ENCODE results near the gene P3H1.
A peak's percentile ranks its signal among the peaks of the same experiment; 100 is the strongest.

P3H1 gene

GRCh38 chr1:42743317-42744147 lies 23.3 kb downstream of the P3H1 start:
- DNase-seq (ENCODE audit: low spot score), result no peak

GRCh38 chr1:42742617-42743316 lies 24.1 kb downstream of the P3H1 start:
- no peak for DNase-seq (ENCODE audit: low spot score)

GRCh38 chr1:42742141-42742540 lies 24.7 kb downstream of the P3H1 start:
- no peak for DNase-seq (ENCODE audit: low spot score)

DNA sequence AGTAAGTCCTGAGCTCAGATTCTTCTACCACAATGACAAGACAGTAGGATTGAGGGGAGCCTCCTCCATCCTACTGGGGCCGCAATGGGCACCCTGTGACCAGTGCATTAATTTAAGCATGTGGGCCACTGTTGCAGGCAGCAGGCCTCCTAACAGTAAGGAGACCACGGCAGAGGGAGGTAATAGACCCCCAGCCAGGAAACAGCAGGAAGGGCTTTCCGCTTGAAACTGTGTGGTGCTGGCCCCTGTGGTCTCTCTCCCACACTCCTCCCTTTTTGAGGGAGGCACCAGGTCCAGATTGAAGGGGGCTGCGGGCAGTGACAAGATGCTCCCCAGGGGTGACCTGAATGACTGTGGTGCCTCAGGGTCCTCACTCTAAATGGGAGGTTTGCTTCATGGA lies 25.1 kb downstream of the P3H1 start:
- no peak for DNase-seq (ENCODE audit: low spot score)

- no peak for DNase-seq (ENCODE audit: low spot score)
These were observed 25.8 kb downstream of the P3H1 start for GRCh38 chr1:42740851-42741580.

GRCh38 chr1:42739753-42740700 lies 26.8 kb downstream of the P3H1 start, which contains the start of gene CLDN19:
Gene CLDN19 (minus strand): TSS chr1:42740236. CDS start chr1:42740063, 173 bp downstream.
- no peak for DNase-seq (ENCODE audit: low spot score)

DNA sequence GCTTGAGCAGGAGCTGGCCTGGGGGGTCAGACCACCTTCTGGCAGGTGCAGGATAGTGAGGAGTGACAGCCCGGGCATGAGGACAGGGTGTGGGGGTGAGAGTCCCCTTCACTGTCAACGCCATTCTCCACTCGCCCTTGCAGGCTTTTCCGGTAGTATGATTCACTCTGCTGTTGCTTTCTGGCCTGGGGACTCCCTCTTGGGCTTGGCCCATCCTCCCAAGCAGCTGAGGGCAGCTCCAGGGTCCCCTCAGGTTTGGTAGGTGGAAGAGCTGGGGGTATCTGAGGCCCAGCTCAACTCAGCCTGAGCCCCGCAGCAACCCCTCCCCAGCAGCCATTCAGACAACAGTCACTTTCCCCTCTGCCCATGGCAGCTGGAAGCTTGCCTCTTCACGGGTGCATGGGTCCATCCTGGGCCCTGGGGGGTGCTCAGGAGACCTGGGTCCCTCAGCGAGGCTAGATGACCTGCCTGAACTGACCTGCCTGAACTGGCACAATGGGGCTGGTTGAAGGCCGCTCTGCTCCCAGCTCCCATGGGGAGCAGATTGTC lies 28.1 kb downstream of the P3H1 start:
- DNase-seq (ENCODE audit: low spot score), result no peak

- DNase-seq (ENCODE audit: low spot score), result no peak
These were observed 28.7 kb downstream of the P3H1 start for GRCh38 chr1:42737986-42738677.

DNA sequence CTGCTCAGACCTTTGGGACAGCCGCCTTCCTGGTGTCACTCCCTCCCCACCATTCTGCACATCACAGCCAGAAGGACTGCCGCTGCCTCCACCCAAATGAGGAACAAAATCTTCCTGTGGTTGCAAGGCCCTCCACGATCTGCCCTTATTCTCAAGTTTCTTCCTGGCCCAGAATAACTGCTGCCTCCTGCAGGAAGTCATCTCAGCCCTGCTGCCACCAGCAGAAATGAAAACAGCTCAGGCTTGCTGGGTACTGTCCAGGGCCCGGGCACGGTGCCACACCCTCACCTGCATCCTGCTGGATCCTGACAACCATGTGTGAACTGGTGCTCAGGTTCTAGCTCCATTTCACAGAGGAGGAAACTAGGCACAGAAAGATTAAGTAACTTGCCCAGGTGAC lies 29.6 kb downstream of the P3H1 start:
- no peak for DNase-seq (ENCODE audit: low spot score)

DNA sequence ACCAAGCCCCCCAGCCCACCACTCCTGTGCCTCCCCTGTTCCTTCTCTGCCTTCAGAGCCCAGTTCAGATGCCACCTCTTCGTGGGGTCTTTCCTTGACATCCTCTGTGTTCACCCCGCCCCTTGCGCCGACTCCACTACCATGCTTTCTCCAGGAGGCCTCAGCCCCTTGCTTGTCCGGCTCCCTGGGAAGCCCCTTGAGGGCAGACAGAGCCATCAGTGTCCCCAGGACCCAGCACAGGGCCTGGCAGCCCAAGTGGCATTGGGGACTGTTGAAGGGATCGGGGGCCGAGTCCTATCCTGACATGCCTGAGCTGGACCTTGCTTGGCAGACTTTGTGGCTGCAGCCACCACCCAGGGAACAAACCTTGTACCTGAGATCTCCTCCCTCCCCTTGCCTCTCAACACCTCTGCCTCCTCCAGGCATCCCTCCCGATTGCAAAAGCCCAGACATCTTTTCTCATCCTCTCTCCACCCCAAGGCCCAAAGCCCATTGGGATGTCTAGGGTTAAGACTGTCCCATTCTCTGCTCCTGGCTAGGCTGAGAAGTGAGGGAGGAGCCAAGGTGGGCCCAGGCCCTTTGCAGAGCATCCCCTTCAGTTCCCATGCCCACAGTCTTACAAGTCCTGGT lies 30.1 kb downstream of the P3H1 start:
- no peak for DNase-seq (ENCODE audit: low spot score)

DNA sequence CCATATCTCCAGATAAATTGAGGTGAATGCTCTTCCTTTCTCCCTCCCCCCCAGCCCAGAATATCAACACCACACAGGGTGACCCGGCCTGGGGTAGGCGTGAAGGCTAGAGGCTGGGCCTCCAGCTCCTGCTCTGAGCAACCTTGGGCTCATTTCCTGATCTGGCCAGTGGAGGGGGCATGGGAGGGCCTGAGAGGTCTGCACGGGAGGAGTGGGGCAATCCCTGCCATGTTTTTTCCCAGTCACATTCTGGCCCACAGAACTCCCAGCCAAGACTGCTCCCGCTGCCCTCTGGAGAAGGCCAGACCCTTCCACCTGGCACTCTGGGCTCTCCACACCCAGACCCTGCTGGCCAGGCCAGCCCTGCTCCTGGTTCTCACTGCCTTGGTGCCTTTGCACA lies 30.7 kb downstream of the P3H1 start:
- no peak for DNase-seq (ENCODE audit: low spot score)

- DNase-seq (ENCODE audit: low spot score), result no peak
These were observed 31.2 kb downstream of the P3H1 start for GRCh38 chr1:42735477-42736105.

DNA sequence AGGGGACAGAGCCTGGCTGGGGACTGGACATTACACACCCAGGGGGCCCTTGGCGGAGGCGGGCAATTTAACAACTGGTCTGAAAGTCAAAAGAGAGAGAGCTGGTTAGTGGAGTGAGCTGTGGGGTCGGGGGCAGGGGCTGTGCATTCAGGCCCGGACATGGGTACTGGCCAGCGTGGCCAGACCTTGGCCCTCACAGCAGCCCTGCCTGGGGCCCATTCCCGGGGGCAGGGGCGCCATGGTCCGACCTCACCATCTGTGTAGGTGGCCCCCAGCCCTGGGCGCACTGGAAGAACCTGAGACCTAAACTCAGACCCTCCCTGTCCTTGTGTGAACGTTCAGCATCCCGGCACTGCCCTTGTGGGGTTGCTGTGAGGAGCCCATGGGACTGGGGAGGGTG lies 31.8 kb downstream of the P3H1 start:
- DNase-seq (ENCODE audit: low spot score), result no peak

- DNase-seq (ENCODE audit: low spot score), result no peak
These were observed 32.4 kb downstream of the P3H1 start for GRCh38 chr1:42734201-42735035.

- DNase-seq (ENCODE audit: low spot score), result no peak
These were observed 33.2 kb downstream of the P3H1 start for GRCh38 chr1:42733415-42734200.

DNA sequence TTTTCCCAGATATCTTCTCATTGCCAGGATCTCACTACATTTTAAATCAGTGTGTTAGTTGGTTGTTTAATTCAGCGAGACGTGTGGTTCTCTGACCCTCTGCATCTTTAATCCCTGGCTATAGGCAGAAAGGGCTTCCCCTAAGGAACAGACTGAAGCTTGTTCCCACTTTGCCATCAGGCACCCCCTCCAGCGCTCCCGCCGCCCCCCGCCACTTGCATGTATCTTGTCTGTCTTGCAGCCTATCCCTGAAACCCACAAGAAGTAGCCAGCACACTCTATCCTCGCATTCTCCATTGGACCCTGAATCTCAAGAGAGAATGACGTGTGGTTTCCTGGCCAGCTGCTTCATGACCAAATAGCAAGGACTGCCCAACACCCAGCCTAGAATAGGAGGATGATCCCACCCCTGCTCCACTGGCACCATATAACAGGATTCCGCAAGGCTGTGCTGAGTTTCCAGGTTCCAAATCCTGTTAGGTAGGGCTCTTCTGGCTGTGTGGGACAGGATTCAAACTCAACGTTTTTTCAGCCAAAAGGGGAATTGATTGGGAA lies 34.6 kb downstream of the P3H1 start:
- no peak for DNase-seq (ENCODE audit: low spot score)

GRCh38 chr1:42731585-42731984 lies 35.2 kb downstream of the P3H1 start:
- DNase-seq (ENCODE audit: low spot score), result no peak

DNA sequence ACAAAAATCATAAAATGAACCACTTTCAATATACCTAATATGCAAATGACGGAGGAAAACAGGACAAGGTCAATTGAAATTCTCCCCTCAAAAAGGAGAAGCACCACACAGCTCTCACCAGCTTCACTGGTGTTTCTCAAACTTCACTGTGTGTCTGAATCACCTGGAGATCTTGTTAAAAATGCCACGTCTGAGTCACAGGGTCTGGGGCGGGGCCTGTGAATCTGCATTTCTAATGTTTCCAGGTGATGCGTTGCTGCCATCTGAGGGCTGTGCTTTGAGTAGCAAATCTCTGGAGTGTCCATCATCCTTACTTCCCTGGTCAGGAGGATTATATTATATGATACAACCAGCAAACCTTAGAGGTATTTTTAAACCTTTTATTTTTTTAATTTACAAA lies 35.8 kb downstream of the P3H1 start:
- peak; percentile 24 for DNase-seq (ENCODE audit: low spot score)

Measured in activated CD4-positive, alpha-beta T cell treated with anti-CD3 and anti-CD28 coated beads, Interleukin-2, Interleukin-4, amounts not matched to agents 100 ng/mL and 50 ng/mL, durations not matched to agents 16 hours and 8 hours (primary cell).